ENCODE results near the gene GNA14.
"Not testable (repeated sequence)": the region's sequence is repeated elsewhere in the genome, so short reads cannot be mapped to it uniquely, and the experiment has no call there.

The GNA14 gene

DNA sequence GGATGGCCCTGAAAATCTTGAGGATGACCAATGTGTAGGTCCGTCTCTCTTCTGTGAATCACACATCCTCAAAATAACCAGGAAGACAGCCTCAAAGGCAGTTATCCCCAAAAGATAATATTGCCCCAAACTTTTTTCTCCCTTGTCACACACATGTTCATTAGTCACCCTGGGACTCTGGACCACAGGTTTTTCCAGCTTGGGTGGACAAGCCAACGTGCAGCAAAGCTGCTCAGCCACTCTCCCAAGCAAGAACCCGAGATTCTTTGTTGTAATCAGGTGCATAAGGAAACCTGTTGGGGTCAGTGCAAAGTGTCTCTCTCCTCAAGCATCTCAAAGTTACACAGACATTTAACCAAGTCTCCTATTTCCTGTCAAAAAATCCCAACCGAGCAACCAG lies 196.6 kb downstream of the GNA14 start:
- no peak for DNase-seq (ENCODE audit: low read depth)
- H3K4me3 ChIP-seq (ENCODE audit: low read length), result no peak overlapping the region
- TF ChIP-seq, protein P1, sequence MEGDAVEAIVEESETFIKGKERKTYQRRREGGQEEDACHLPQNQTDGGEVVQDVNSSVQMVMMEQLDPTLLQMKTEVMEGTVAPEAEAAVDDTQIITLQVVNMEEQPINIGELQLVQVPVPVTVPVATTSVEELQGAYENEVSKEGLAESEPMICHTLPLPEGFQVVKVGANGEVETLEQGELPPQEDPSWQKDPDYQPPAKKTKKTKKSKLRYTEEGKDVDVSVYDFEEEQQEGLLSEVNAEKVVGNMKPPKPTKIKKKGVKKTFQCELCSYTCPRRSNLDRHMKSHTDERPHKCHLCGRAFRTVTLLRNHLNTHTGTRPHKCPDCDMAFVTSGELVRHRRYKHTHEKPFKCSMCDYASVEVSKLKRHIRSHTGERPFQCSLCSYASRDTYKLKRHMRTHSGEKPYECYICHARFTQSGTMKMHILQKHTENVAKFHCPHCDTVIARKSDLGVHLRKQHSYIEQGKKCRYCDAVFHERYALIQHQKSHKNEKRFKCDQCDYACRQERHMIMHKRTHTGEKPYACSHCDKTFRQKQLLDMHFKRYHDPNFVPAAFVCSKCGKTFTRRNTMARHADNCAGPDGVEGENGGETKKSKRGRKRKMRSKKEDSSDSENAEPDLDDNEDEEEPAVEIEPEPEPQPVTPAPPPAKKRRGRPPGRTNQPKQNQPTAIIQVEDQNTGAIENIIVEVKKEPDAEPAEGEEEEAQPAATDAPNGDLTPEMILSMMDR (conservative IDR thresholded peaks at IDR 0.05; ENCODE audit: low read depth, low read length), result no peak

DNA sequence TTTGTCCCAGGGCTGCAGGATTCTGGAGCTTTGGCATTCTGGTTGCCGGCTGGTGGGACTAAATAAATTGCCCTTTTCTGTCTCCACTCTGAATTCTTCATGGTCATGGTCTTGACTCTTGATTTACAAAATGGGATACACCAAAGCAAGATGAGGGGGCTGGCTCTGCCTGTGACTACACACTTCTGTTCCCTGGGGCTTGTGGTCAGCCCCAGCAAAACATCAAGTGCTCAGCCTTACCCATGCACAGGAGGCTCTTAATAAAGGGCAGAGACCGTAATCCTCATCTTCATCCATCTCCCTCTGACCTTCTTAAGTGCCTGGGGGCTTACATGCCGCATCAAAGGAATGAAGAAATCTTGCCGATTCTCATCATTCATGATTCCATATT lies 198.0 kb downstream of the GNA14 start:
- H3K4me3 ChIP-seq (ENCODE audit: low read length), result no peak overlapping the region
- DNase-seq (ENCODE audit: low read depth), result no peak
- TF ChIP-seq, protein P1 (conservative IDR thresholded peaks at IDR 0.05; ENCODE audit: low read depth, low read length), result no peak

DNA sequence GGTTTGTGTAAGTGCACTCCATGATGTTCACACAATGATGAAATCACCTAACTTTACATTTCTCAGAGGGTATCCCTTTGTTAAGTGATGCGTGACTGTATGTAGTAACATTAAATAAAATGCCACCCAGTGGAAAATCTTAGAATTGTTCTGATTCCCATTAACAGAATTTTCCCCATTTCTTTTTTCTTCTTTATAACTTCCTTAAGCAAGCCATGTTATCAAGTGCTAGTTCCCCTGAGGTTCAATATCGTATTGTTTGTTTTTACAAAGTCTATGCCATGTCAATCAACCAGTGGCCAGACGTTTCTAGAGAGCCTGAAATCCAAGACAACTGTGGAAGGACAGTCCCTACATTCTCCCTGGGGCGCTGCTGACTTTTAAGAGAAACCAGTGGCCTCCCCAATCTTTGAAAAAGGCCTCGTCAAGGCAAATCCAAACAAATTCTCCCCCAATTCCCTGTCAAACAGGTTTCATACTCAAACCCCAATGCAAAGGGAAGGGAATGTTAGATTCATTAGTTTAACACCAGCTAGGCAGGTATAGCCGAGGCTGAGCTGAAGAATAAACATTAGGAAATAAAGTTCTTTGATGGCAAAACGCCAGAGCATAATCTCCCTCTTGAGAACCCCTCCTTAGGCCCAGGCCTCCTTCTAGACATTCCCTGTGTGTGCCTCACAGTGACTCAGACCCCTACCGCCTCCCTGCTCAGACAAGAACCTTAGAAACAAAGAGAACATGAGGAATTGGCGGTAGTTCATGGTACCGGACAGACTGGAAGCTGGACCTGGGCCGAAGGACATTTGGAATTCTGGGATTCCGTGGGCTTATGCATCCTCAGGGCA lies 198.7 kb downstream of the GNA14 start:
- H3K4me3 ChIP-seq (ENCODE audit: low read length), result no peak overlapping the region
- peak; percentile 79 for DNase-seq (ENCODE audit: low read depth)
- TF ChIP-seq, protein P1 (conservative IDR thresholded peaks at IDR 0.05; ENCODE audit: low read depth, low read length), result no peak

DNA sequence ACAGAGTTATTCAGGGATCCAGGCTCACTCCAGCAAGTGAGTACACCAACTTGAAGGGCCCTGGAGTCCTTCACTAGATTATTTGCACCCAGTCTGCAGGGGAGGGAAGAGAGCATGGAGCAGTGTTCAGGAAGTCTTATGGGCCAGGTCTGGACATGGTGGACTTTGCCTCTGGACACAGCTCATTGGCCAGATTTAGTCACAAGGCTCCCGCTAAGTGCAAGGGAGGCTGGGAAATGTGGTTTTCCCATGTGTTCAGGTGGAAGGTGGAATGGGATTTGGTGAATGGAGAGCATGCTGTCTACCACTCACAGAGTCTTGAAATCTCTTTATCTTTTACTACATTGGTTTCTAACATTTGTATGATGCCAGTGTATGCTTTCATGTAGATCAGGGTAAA lies 200.5 kb downstream of the GNA14 start:
- TF ChIP-seq, protein P1 (conservative IDR thresholded peaks at IDR 0.05; ENCODE audit: low read depth, low read length), result no peak
- H3K4me3 ChIP-seq (ENCODE audit: low read length), result no peak overlapping the region
- DNase-seq (ENCODE audit: low read depth), result no peak

DNA sequence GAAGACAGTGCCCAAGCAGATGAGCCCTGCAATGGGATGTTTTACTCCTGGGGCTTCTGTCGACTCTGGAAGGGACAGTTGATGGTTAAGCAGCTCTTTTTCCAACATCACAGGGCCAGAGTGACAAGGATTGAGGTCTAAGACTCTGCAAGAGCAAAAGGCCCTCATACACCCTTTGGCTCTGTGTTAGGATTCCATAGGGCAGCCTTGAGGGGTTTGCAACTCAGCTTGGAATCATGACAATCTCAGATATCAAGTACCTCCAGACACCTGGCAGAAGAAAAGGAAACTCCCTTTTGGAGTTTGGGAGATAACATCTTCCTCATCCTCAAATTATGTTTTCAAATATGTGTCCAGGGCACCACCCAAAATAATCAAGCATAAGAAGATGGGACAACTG lies 205.7 kb downstream of the GNA14 start:
- TF ChIP-seq, protein P1 (conservative IDR thresholded peaks at IDR 0.05; ENCODE audit: low read depth, low read length), result no peak
- H3K4me3 ChIP-seq (ENCODE audit: low read length), result no peak overlapping the region
- no peak for DNase-seq (ENCODE audit: low read depth)

DNA sequence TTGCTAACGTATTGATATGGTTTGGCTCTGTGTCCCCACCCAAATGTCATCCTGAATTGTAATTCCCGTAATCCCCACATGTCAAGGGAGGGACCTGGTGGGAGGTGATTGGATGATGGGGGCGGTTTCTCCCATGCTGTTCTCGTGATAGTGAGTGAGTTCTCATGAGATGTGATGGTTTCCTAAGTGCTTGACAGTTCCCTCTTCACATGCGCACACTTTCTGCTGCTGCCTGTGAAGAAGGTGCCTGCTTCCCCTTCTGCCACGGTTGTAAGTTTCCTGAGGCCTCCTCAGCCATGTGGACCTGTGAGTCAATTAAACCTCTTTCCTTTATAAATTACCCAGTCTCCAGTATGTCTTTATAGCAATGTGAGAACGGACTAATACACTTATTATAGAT lies 207.0 kb downstream of the GNA14 start:
- DNase-seq (ENCODE audit: low read depth); H3K4me3 ChIP-seq (ENCODE audit: low read length): not testable (repeated sequence)

DNA sequence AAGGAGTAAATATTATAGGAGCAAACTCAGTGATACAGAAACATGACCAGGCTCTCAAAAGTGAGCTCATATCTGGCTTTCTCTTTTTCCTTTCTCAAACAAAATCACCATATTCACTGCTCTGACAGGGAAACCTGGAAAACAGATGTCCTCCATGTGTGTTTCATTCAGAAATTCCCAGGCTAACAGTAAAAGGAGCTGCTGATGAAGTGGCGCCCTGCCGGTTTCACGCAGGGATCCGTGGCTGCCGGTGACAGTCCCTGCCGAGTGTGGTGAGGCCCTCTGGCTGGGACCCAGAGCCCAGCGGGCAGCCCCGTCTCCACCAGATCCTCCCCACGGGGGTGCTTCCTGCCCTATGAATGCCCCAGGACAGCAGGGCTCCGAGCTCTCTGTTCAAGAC lies 208.1 kb downstream of the GNA14 start:
- TF ChIP-seq, protein P1 (conservative IDR thresholded peaks at IDR 0.05; ENCODE audit: low read depth, low read length), result no peak
- no peak for DNase-seq (ENCODE audit: low read depth)
- H3K4me3 ChIP-seq (ENCODE audit: low read length), result no peak overlapping the region
